ENCODE measurements around the gene MAPKAP1. TPM values are rescaled to one million over a fixed set of nuclear protein-coding genes. Genes with fewer than 3 reads are reported as not detected.

The MAPKAP1 gene
- total and polyA plus RNA-seq, 2 experiments from 2014 or later, result 68.4 to 98.5 TPM

GRCh38 chr9:125463926-125464325 is 243.1 kb downstream of the MAPKAP1 start:
- H3K4me3 ChIP-seq, result no peak overlapping the region
- no peak overlapping the region for H2AFZ ChIP-seq
- H3F3A ChIP-seq (replicated peaks; ENCODE audit: low read depth), result no peaks in the 10 kb centered on the region
- H3K27ac ChIP-seq (ENCODE audit: low read depth), result no peak overlapping the region
- no peak overlapping the region for H3K27ac Mint-ChIP-seq
- H3K4me1 ChIP-seq (ENCODE audit: insufficient read depth), result no peaks in the 10 kb centered on the region
- H3K36me3 Mint-ChIP-seq (ENCODE audit: low read depth), result peaks cover 25% of the 10 kb centered on the region
- H3K9me2 ChIP-seq (ENCODE audit: insufficient read depth), result no peaks in the 10 kb centered on the region
- peaks cover 18% of the 10 kb centered on the region for H3K9me3 Mint-ChIP-seq
- TF ChIP-seq EZH2 (IDR thresholded peaks at IDR 0.05; ENCODE audit: low read depth, unreplicated experiment) (no peak), EZH2phosphoT487 (IDR thresholded peaks at IDR 0.05; ENCODE audit: unreplicated experiment) (no peak), CTCF (conservative IDR thresholded peaks at IDR 0.05; ENCODE audit: low read depth in 2 of 2) (no peak), ZNF114 (CRISPR knock-in tag; IDR thresholded peaks at IDR 0.05) (no peak), REST (IDR thresholded peaks at IDR 0.05; ENCODE audit: unreplicated experiment) (no peak), POLR2AphosphoS5 (IDR thresholded peaks at IDR 0.05; ENCODE audit: low read depth) (no peak), JUNB (IDR thresholded peaks at IDR 0.05; ENCODE audit: unreplicated experiment) (no peak), CREB1 (CRISPR knock-in tag; IDR thresholded peaks at IDR 0.05; ENCODE audit: low read depth) (no peak), ZNF462 (CRISPR knock-in tag; IDR thresholded peaks at IDR 0.05) (no peak), STAT1 (IDR thresholded peaks at IDR 0.05; ENCODE audit: unreplicated experiment) (no peak), ZNF331 (CRISPR knock-in tag; IDR thresholded peaks at IDR 0.05; ENCODE audit: low read depth) (no peak), ETS1 (IDR thresholded peaks at IDR 0.05) (no peak), NANOG (IDR thresholded peaks at IDR 0.05; ENCODE audit: borderline replicate concordance) (no peak)
- H3K4me2 ChIP-seq, result no peak overlapping the region
- peaks cover 3% of the 10 kb centered on the region; the same call in 1 of the 3 replicates for H3K4me1 Mint-ChIP-seq
- DNase-seq (ENCODE audit: low spot score) (no peak), ATAC-seq (no peak)
- no peaks in the 10 kb centered on the region; the same call in 1 of the 2 replicates for H4K20me1 ChIP-seq (replicated peaks; ENCODE audit: insufficient read depth)
- H3K79me2 ChIP-seq (replicated peaks; ENCODE audit: insufficient read depth), result no peaks in the 10 kb centered on the region
- peaks cover 5% of the 10 kb centered on the region; the same call in 1 of the 2 replicates for H3K36me3 ChIP-seq (ENCODE audit: insufficient read depth)
- H3K27me3 Mint-ChIP-seq (ENCODE audit: insufficient read depth, low read depth, poor library complexity), result peaks cover 1% of the 10 kb centered on the region
- H3K27me3 ChIP-seq (ENCODE audit: insufficient read depth), result no peaks in the 10 kb centered on the region
- no peak overlapping the region for H3K4me3 Mint-ChIP-seq

Data from GM23338 (cell line).